ENCODE measurements around the gene NSMCE3.

NSMCE3 gene

GRCh38 chr15:29269485-29270168 is at the start of gene NSMCE3:
TSS of gene NSMCE3 (minus strand) at chr15:29269822. CDS start at chr15:29269705, 117 bp downstream.
- peak; percentile 47 for DNase-seq

GRCh38 chr15:29316422-29316821 is 46.8 kb upstream of the NSMCE3 start:
- DNase-seq, result no peak

- DNase-seq, result no peak
Measured at GRCh38 chr15:29312387-29312786, 42.8 kb upstream of the NSMCE3 start.

GRCh38 chr15:29311696-29312095 is 42.1 kb upstream of the NSMCE3 start:
- no peak for DNase-seq

GRCh38 chr15:29309139-29309538 is 39.5 kb upstream of the NSMCE3 start:
- DNase-seq, result no peak

- DNase-seq, result no peak
Measured at GRCh38 chr15:29308299-29308698, 38.7 kb upstream of the NSMCE3 start.

- no peak for DNase-seq
Measured at GRCh38 chr15:29305556-29305955, 35.9 kb upstream of the NSMCE3 start.

GRCh38 chr15:29302871-29303270 is 33.2 kb upstream of the NSMCE3 start:
- DNase-seq, result no peak

GRCh38 chr15:29299784-29300183 is 30.2 kb upstream of the NSMCE3 start:
- DNase-seq, result no peak

- no peak for DNase-seq
Measured at GRCh38 chr15:29299331-29299730, 29.7 kb upstream of the NSMCE3 start.

GRCh38 chr15:29294732-29295325 is 25.2 kb upstream of the NSMCE3 start:
- no peak for DNase-seq

- no peak for DNase-seq
Measured at GRCh38 chr15:29291067-29291845, 21.6 kb upstream of the NSMCE3 start.

- DNase-seq, result no peak
Measured at GRCh38 chr15:29289173-29289572, 19.6 kb upstream of the NSMCE3 start.

- DNase-seq, result no peak
Measured at GRCh38 chr15:29285386-29285785, 15.8 kb upstream of the NSMCE3 start.

GRCh38 chr15:29283381-29283780 is 13.8 kb upstream of the NSMCE3 start:
- no peak for DNase-seq

GRCh38 chr15:29280514-29280913 is 10.9 kb upstream of the NSMCE3 start:
- no peak for DNase-seq

GRCh38 chr15:29278436-29279105 is 8.9 kb upstream of the NSMCE3 start:
- no peak for DNase-seq

- DNase-seq, result no peak
Measured at GRCh38 chr15:29276366-29276765, 6.7 kb upstream of the NSMCE3 start.

- no peak for DNase-seq
Measured at GRCh38 chr15:29275855-29276254, 6.2 kb upstream of the NSMCE3 start.

GRCh38 chr15:29274946-29275345 is 5.3 kb upstream of the NSMCE3 start:
- DNase-seq, result no peak

GRCh38 chr15:29272219-29272618 is 2.6 kb upstream of the NSMCE3 start:
- no peak for DNase-seq

GRCh38 chr15:29270976-29271375 is 1.4 kb upstream of the NSMCE3 start:
- no peak for DNase-seq

GRCh38 chr15:29270169-29270955 is 740 bp upstream of the NSMCE3 start:
- DNase-seq, result no peak
